HepG2 (cell line): ENCODE results near the gene SPIB. TPM values are rescaled to one million over a fixed set of nuclear protein-coding genes. Genes with fewer than 3 reads are reported as not detected.

ENCODE experiments used
- DRAP1 ChIP-seq: IDR thresholded peaks from 2 replicates; pipeline ENCODE4 v1.6.1; 2016; ENCODE audit warnings: missing genetic modification reagents, missing compliant biosample characterization
- GMEB1 ChIP-seq: sonication (generic); formaldehyde crosslinking; IDR thresholded peaks from 2 replicates; pipeline ENCODE4 v1.5.1; 2020; ENCODE audit warnings: missing genetic modification reagents, mild to moderate bottlenecking, borderline replicate concordance
- HCFC1 ChIP-seq: fragments of 150-350 bp; IDR thresholded peaks from 2 replicates; pipeline ENCODE4 v1.6.1; 2014; ENCODE audit warnings: low read depth, low read length
- HIVEP1 ChIP-seq: sonication (generic); formaldehyde crosslinking; IDR thresholded peaks from 2 replicates; pipeline ENCODE4 v1.4.0; 2020; ENCODE audit warnings: mild to moderate bottlenecking, missing genetic modification reagents
- KLF16 ChIP-seq, 2 experiments: sonication (generic) in 1 of 2; formaldehyde crosslinking in 1 of 2; IDR thresholded peaks; 2 replicates each; pipeline versions ENCODE4 v1.6.1 to v1.8.0; 2016 to 2023; ENCODE audit warnings: missing genetic modification reagents in 2 of 2, missing compliant biosample characterization in 1 of 2
- MEF2D ChIP-seq: sonication (generic); formaldehyde crosslinking; IDR thresholded peaks from 2 replicates; pipeline ENCODE4 v1.5.1; 2020; ENCODE audit warnings: mild to moderate bottlenecking, missing genetic modification reagents
- PHF8 ChIP-seq: sonication (generic); formaldehyde crosslinking; IDR thresholded peaks from 2 replicates; pipeline ENCODE4 v1.5.0; 2020; ENCODE audit warnings: missing genetic modification reagents
- TBX2 ChIP-seq: sonication (generic); formaldehyde crosslinking; IDR thresholded peaks from 2 replicates; pipeline ENCODE4 v1.5.0; 2020; ENCODE audit warnings: missing genetic modification reagents, mild to moderate bottlenecking, borderline replicate concordance
- TEF ChIP-seq: sonication (generic); formaldehyde crosslinking; IDR thresholded peaks from 2 replicates; pipeline ENCODE4 v1.5.0; 2020; ENCODE audit warnings: missing genetic modification reagents
- ZBTB3 ChIP-seq: sonication (generic); formaldehyde crosslinking; IDR thresholded peaks from 2 replicates; pipeline ENCODE4 v1.4.0; 2020; ENCODE audit warnings: low read depth, mild to moderate bottlenecking, moderate library complexity, missing genetic modification reagents, borderline replicate concordance
- ZMAT3 ChIP-seq: sonication (generic); formaldehyde crosslinking; conservative IDR thresholded peaks from 2 replicates; pipeline ENCODE4 v1.7.0; 2021; ENCODE audit warnings: missing genetic modification reagents
- ZMYM4 ChIP-seq: sonication (generic); formaldehyde crosslinking; IDR thresholded peaks from 2 replicates; pipeline ENCODE4 v1.8.1; 2023; ENCODE audit warnings: mild to moderate bottlenecking, missing genetic modification reagents
- ZNF101 ChIP-seq: sonication (generic); formaldehyde crosslinking; IDR thresholded peaks from 2 replicates; pipeline ENCODE4 v1.4.0; 2020; ENCODE audit warnings: mild to moderate bottlenecking, low read depth, missing genetic modification reagents, borderline replicate concordance
- ZNF280D ChIP-seq: sonication (generic); formaldehyde crosslinking; IDR thresholded peaks from 2 replicates; pipeline ENCODE4 v1.5.1; 2020; ENCODE audit warnings: mild to moderate bottlenecking, missing genetic modification reagents
- ZNF530 ChIP-seq: sonication (generic); formaldehyde crosslinking; IDR thresholded peaks from 2 replicates; pipeline ENCODE4 v1.5.0; 2020; ENCODE audit warnings: low read depth, mild to moderate bottlenecking, missing genetic modification reagents
- ZNF558 ChIP-seq: sonication (generic); formaldehyde crosslinking; IDR thresholded peaks from 2 replicates; pipeline ENCODE4 v1.9.0; 2022; ENCODE audit warnings: mild to moderate bottlenecking, missing genetic modification reagents, borderline replicate concordance
- ZNF670 ChIP-seq: sonication (generic); formaldehyde crosslinking; IDR thresholded peaks from 2 replicates; pipeline ENCODE4 v1.8.0; 2022; ENCODE audit warnings: mild to moderate bottlenecking, missing genetic modification reagents, borderline replicate concordance
- ZNF672 ChIP-seq: sonication (generic); formaldehyde crosslinking; IDR thresholded peaks from 2 replicates; pipeline ENCODE4 v1.8.1; 2022; ENCODE audit warnings: missing genetic modification reagents
- ZNF704 ChIP-seq: sonication (generic); formaldehyde crosslinking; IDR thresholded peaks from 2 replicates; pipeline ENCODE4 v1.8.1; 2023; ENCODE audit warnings: mild to moderate bottlenecking, inconsistent platforms, moderate library complexity, missing genetic modification reagents, borderline replicate concordance
- ZNF773 ChIP-seq: sonication (generic); formaldehyde crosslinking; IDR thresholded peaks from 2 replicates; pipeline ENCODE4 v1.4.0; 2020; ENCODE audit warnings: missing genetic modification reagents, borderline replicate concordance
- ZSCAN22 ChIP-seq: sonication (generic); formaldehyde crosslinking; IDR thresholded peaks from 2 replicates; pipeline ENCODE4 v1.4.0; 2020; ENCODE audit warnings: mild to moderate bottlenecking, missing genetic modification reagents
- polyA plus RNA-seq, 8 experiments: library from polyadenylated mRNA; depleted of rRNA in 3 of 8; stranded (reverse) in 7 of 8; unstranded in 1 of 8; fragments of >200 nt; fragmentation: Illumina TruSeq in 4 of 8; extraction: Trizol in 4 of 8; gene quantifications; 2 replicates each; pipeline versions ENCODE4 v1.2.1 to v1.2.3, GENCODE V29; 2011 to 2016; ENCODE audit warnings: low read depth in 4 of 8, missing spikeins in 1 of 8, mixed read lengths in 1 of 8; ENCODE audit not compliant: insufficient read depth in 1 of 8
- total RNA-seq, 5 experiments: library from RNA; depleted of rRNA; stranded (reverse); fragments of >200 nt; fragmentation: Illumina TruSeq; extraction: Trizol; gene quantifications; 2 replicates each; pipeline ENCODE4 v1.2.3, GENCODE V29; 2016; ENCODE audit warnings: low read depth in 1 of 5

SPIB gene
- total and polyA plus RNA-seq, 2 of the 13 experiments (the other 11 are each of a cell fraction or from before 2014, with no cell fraction given): 0.04 TPM; not detected in 1

- TF ChIP-seq TEF (CRISPR knock-in tag): no peak
- no peak for TF ChIP-seq ZNF101 (CRISPR knock-in tag)
- peak; percentile 92 for TF ChIP-seq HIVEP1 (CRISPR knock-in tag)
- no peak for TF ChIP-seq MEF2D (CRISPR knock-in tag)
- peak; percentile 87; the same call in 1 of the 2 replicates for TF ChIP-seq ZBTB3 (CRISPR knock-in tag)
- TF ChIP-seq ZMYM4 (CRISPR knock-in tag): peak; percentile 73
- TF ChIP-seq HCFC1: peak; percentile 85
- peak; percentile 82 for TF ChIP-seq GMEB1 (CRISPR knock-in tag)
- TF ChIP-seq PHF8 (CRISPR knock-in tag): peak; percentile 75
- no peak for TF ChIP-seq ZNF530 (CRISPR knock-in tag)
- 0 out of 2 replicates have a peak, but pooled peaks have one; percentile 23 for TF ChIP-seq ZNF280D
- TF ChIP-seq ZMAT3 (CRISPR knock-in tag): peak; percentile 56; the same call in 1 of the 2 replicates
- TF ChIP-seq TBX2 (CRISPR knock-in tag): peak; percentile 61; the same call in 1 of the 2 replicates
- TF ChIP-seq ZNF704: no peak; the same call in 1 of the 2 replicates
- TF ChIP-seq KLF16 (CRISPR knock-in tag; IDR thresholded peaks at IDR 0.05): peak in 1 of 2 experiments; percentile 93; a peak in 2 of 4 replicates
- no peak; the same call in 1 of the 2 replicates for TF ChIP-seq ZNF773
- TF ChIP-seq ZNF672 (CRISPR knock-in tag): no peak
- no peak for TF ChIP-seq ZNF558 (CRISPR knock-in tag)
- peak; percentile 54; the same call in 1 of the 2 replicates for TF ChIP-seq ZSCAN22 (CRISPR knock-in tag)
- TF ChIP-seq DRAP1: no peak; the same call in 1 of the 2 replicates
- no peak; the same call in 1 of the 2 replicates for TF ChIP-seq ZNF670
Observed at GRCh38 chr19:50376166-50377050, 42.3 kb upstream of the SPIB start, which contains the start of gene NR1H2 (continued).
